ENCODE results near the gene SPRY4. TPM values are rescaled to one million over a fixed set of nuclear protein-coding genes. Genes with fewer than 3 reads are reported as not detected.

Gene SPRY4
- total and polyA plus RNA-seq, 2 of the 13 experiments (the other 11 are each of a cell fraction or from before 2014, with no cell fraction given), result 8.9 to 17.8 TPM

DNA sequence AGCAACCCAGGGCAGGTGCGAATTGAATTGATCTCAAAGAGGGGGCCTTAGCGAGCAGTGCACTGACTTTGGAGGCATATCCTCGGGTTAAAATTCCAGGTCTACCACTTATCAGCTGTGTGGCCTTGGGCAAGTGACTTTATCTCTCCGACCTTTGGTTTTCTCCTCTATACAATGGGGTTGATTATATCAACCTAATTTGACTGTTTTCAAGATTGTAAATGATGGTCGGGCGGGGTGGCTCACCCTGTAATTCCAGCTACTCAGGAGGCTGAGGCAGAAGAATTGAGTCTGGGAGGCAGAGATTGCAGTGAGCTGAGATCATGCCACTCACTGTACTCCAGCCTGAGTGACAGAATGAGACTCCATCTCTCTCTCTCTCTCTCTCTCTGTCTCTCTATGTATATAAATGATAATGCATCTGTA lies 18.7 kb downstream of the SPRY4 start (continued):
- TF ChIP-seq KLF13 (CRISPR knock-in tag; IDR thresholded peaks at IDR 0.05), result no peak
- no peak for TF ChIP-seq ZNF615 (CRISPR knock-in tag; IDR thresholded peaks at IDR 0.05; ENCODE audit: borderline replicate concordance)
- no peak for TF ChIP-seq RFXANK (CRISPR knock-in tag; IDR thresholded peaks at IDR 0.05)
- no peak for TF ChIP-seq STAT5B (CRISPR knock-in tag; IDR thresholded peaks at IDR 0.05)
- TF ChIP-seq RBM22 (optimal IDR thresholded peaks at IDR 0.05; ENCODE audit: low read length), result no peak
- TF ChIP-seq, protein P1, sequence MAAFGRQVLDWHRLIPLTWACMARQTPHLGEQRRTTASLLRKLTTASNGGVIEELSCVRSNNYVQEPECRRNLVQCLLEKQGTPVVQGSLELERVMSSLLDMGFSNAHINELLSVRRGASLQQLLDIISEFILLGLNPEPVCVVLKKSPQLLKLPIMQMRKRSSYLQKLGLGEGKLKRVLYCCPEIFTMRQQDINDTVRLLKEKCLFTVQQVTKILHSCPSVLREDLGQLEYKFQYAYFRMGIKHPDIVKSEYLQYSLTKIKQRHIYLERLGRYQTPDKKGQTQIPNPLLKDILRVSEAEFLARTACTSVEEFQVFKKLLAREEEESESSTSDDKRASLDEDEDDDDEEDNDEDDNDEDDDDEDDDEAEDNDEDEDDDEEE (CRISPR knock-in tag; IDR thresholded peaks at IDR 0.05), result no peak
- TF ChIP-seq DMAP1 (CRISPR knock-in tag; IDR thresholded peaks at IDR 0.05), result no peak
- peak; percentile 40; the same call in 1 of the 2 replicates for TF ChIP-seq ISL2 (CRISPR knock-in tag; IDR thresholded peaks at IDR 0.05)
- peak; percentile 90 for TF ChIP-seq TBX2 (CRISPR knock-in tag; IDR thresholded peaks at IDR 0.05; ENCODE audit: borderline replicate concordance)
- no peak for TF ChIP-seq ZNF549 (CRISPR knock-in tag; IDR thresholded peaks at IDR 0.05)
- TF ChIP-seq U2AF2 (IDR thresholded peaks at IDR 0.05; ENCODE audit: low read depth, low read length), result no peak
- no peak for TF ChIP-seq JUN (CRISPR knock-in tag; IDR thresholded peaks at IDR 0.05)
- TF ChIP-seq, protein P2, sequence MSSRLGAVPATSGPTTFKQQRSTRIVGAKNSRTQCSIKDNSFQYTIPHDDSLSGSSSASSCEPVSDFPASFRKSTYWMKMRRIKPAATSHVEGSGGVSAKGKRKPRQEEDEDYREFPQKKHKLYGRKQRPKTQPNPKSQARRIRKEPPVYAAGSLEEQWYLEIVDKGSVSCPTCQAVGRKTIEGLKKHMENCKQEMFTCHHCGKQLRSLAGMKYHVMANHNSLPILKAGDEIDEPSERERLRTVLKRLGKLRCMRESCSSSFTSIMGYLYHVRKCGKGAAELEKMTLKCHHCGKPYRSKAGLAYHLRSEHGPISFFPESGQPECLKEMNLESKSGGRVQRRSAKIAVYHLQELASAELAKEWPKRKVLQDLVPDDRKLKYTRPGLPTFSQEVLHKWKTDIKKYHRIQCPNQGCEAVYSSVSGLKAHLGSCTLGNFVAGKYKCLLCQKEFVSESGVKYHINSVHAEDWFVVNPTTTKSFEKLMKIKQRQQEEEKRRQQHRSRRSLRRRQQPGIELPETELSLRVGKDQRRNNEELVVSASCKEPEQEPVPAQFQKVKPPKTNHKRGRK (CRISPR knock-in tag; IDR thresholded peaks at IDR 0.05), result no peak
- no peak for TF ChIP-seq ZNF556 (CRISPR knock-in tag; IDR thresholded peaks at IDR 0.05; ENCODE audit: borderline replicate concordance)
- TF ChIP-seq, protein P3, sequence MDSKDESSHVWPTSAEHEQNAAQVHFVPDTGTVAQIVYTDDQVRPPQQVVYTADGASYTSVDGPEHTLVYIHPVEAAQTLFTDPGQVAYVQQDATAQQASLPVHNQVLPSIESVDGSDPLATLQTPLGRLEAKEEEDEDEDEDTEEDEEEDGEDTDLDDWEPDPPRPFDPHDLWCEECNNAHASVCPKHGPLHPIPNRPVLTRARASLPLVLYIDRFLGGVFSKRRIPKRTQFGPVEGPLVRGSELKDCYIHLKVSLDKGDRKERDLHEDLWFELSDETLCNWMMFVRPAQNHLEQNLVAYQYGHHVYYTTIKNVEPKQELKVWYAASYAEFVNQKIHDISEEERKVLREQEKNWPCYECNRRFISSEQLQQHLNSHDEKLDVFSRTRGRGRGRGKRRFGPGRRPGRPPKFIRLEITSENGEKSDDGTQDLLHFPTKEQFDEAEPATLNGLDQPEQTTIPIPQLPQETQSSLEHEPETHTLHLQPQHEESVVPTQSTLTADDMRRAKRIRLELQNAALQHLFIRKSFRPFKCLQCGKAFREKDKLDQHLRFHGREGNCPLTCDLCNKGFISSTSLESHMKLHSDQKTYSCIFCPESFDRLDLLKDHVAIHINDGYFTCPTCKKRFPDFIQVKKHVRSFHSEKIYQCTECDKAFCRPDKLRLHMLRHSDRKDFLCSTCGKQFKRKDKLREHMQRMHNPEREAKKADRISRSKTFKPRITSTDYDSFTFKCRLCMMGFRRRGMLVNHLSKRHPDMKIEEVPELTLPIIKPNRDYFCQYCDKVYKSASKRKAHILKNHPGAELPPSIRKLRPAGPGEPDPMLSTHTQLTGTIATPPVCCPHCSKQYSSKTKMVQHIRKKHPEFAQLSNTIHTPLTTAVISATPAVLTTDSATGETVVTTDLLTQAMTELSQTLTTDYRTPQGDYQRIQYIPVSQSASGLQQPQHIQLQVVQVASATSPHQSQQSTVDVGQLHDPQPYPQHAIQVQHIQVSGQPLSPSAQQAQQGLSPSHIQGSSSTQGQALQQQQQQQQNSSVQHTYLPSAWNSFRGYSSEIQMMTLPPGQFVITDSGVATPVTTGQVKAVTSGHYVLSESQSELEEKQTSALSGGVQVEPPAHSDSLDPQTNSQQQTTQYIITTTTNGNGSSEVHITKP (CRISPR knock-in tag; IDR thresholded peaks at IDR 0.05; ENCODE audit: low read depth), result no peak
- no peak for TF ChIP-seq ZNF598 (CRISPR knock-in tag; IDR thresholded peaks at IDR 0.05; ENCODE audit: borderline replicate concordance)
- TF ChIP-seq SRY (CRISPR knock-in tag; IDR thresholded peaks at IDR 0.05), result no peak
- no peak for TF ChIP-seq DNMT3B (CRISPR knock-in tag; conservative IDR thresholded peaks at IDR 0.05)
- TF ChIP-seq PPARG (CRISPR knock-in tag; conservative IDR thresholded peaks at IDR 0.05), result no peak
- TF ChIP-seq HNF4G (IDR thresholded peaks at IDR 0.05; ENCODE audit: borderline replicate concordance, low read depth, low read length), result peak; percentile 74
- TF ChIP-seq HNF4G (CRISPR knock-in tag; IDR thresholded peaks at IDR 0.05; ENCODE audit: borderline replicate concordance, low read depth), result no peak
- TF ChIP-seq ZNF451 (CRISPR knock-in tag; IDR thresholded peaks at IDR 0.05), result no peak
- TF ChIP-seq ZSCAN20 (CRISPR knock-in tag; IDR thresholded peaks at IDR 0.05; ENCODE audit: borderline replicate concordance), result no peak
- TF ChIP-seq, protein P4, sequence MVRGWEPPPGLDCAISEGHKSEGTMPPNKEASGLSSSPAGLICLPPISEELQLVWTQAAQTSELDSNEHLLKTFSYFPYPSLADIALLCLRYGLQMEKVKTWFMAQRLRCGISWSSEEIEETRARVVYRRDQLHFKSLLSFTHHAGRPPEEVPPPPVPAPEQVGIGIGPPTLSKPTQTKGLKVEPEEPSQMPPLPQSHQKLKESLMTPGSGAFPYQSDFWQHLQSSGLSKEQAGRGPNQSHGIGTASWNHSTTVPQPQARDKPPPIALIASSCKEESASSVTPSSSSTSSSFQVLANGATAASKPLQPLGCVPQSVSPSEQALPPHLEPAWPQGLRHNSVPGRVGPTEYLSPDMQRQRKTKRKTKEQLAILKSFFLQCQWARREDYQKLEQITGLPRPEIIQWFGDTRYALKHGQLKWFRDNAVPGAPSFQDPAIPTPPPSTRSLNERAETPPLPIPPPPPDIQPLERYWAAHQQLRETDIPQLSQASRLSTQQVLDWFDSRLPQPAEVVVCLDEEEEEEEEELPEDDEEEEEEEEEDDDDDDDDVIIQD (CRISPR knock-in tag; IDR thresholded peaks at IDR 0.05; ENCODE audit: low read depth), result no peak
- TF ChIP-seq ZNF589 (CRISPR knock-in tag; conservative IDR thresholded peaks at IDR 0.05), result no peak
- no peak for TF ChIP-seq ZNF224 (CRISPR knock-in tag; IDR thresholded peaks at IDR 0.05)

Data from HepG2 (cell line).